A673 (cell line): ENCODE results near the gene NPTX1.
A peak's percentile ranks its signal among the peaks of the same experiment; 100 is the strongest.

Experiments used
- CTCF ChIP-seq: fragments of 300-800, 200-600 bp; sonication (generic); conservative IDR thresholded peaks from 2 replicates; pipeline ENCODE4 v1.5.1; 2017; ENCODE audit warnings: low read depth, mild to moderate bottlenecking, antibody characterized with exemption, low read length, moderate library complexity, mixed read lengths
- EZH2 ChIP-seq: fragments of 200-600 bp; sonication (generic); IDR thresholded peaks from 2 replicates; pipeline ENCODE4 v1.6.1; 2017; ENCODE audit warnings: borderline replicate concordance, low read depth, mild to moderate bottlenecking, mixed read lengths, antibody characterized with exemption, low read length; ENCODE audit not compliant: poor library complexity, severe bottlenecking

- TF ChIP-seq CTCF, result no peak
- peak; percentile 63 for TF ChIP-seq EZH2
Measured at GRCh38 chr17:80475910-80476876, at the start of gene NPTX1.
